Activated T-cell treated with anti-CD3 and anti-CD28 coated beads, Interleukin-2, amount 50 U/mL, for 48 hours (primary cell): ENCODE measurements around the gene CNTROB.

Source experiments
- DNase-seq, 2 experiments: peaks; one replicate each; pipeline ENCODE4 v3.0.0-alpha.2; 2020

The CNTROB gene

GRCh38 chr17:7989781-7990655, 58.0 kb downstream of the CNTROB start:
- peak; percentile 99 for DNase-seq

GRCh38 chr17:7992516-7992915, 60.5 kb downstream of the CNTROB start:
- DNase-seq: no peak

DNA sequence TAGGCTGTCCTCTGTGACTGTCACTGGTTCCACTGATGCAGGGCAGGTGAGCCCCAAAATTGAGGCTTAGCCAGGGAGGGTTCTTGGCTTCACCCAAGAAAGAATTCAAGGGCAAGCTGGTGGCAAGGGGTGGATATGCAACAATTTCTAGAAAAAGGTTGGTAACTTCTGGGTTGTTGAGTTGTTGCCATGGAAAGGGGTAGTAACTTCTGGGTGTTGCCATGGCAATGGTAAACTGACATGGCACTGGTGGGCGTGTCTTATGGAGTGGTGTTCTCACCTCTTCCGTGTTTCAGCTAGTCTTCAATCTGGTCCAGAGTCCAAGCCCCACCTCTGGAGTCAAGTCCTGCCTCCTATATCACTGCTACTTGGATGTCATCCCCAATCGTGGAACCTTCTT, 60.9 kb downstream of the CNTROB start:
- no peak for DNase-seq

- DNase-seq: no peak
These were observed 62.1 kb downstream of the CNTROB start for GRCh38 chr17:7993972-7994589.

DNA sequence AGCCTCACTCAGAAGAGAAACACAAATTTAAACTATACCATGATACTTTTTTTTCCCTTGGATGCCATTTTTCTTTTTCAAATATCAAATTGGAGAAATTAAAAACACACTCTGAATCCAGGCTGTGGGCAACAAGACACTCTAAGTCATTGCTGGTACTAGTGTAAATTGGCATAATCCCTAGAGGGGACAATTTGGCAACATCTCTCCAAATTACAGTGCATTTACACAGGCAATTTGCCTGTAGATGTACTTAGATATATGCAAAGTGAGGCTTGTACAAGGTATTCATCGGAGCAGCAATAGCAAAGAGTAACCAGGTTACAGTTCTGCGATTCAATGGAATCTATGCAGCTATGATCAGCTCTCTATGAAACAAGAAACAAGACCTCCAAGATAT, 63.7 kb downstream of the CNTROB start:
- DNase-seq: no peak

DNA sequence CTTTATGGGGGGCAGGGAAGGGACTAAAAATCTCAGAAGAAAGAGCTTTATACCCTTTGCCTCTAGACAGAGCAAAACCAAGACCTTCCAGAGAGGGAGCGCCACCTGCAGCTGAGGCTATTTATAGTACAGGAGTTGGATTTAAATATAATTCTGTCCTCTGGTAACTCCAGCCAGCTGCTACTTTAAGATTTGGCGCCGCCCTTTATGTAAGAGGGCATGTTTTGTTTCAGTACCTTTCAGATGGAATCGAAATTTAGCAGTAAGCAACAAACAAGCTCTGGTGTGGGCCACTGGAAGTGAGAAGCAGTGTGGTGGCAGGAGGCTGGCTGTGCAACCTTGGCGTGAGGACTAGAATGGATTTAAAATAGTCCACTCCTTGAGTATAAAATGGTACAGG, 65.2 kb downstream of the CNTROB start:
- peak in 1 of 2 experiments; percentile 57 for DNase-seq
